C4-2B (cell line): Measurements from ENCODE around the gene AIP.
"Not testable (repeated sequence)": the region's sequence is repeated elsewhere in the genome, so short reads cannot be mapped to it uniquely, and the experiment has no call there.

Experiments
- H3K27ac ChIP-seq: fragments of 450-650 bp; 2 replicates; pipeline ENCODE4 v1.5.1; 2017
- CTCF ChIP-seq: fragments of 450-650 bp; conservative IDR thresholded peaks from 2 replicates; pipeline ENCODE4 v1.5.1; 2017; ENCODE audit warnings: mild to moderate bottlenecking
- ZFX ChIP-seq: fragments of 450-650 bp; IDR thresholded peaks from 2 replicates; pipeline ENCODE4 v1.6.1; 2017

AIP gene

DNA sequence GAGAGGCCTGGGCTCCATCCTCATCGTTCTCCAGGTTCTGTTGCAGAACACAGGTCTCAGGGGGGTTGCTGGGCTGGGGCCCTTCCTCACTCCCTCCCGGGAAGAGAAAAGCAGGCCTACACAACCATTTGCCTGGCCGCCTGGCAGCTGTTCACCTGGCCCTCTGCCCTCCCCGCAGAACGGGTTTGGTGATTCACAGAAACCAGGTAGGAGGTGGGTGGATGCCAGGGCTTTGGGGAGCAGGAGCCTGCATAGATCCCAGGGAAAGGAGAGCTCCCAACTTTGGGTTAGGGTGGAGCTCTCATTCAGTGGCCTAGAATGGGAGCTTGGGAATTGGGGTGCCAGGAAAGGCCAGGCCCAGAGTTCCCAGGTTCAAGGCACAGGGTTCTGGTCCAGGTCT lies 14.8 kb upstream of the AIP start:
- peak overlapping the region; percentile 97 for H3K27ac ChIP-seq
- TF ChIP-seq CTCF, result no peak
- TF ChIP-seq ZFX, result no peak

DNA sequence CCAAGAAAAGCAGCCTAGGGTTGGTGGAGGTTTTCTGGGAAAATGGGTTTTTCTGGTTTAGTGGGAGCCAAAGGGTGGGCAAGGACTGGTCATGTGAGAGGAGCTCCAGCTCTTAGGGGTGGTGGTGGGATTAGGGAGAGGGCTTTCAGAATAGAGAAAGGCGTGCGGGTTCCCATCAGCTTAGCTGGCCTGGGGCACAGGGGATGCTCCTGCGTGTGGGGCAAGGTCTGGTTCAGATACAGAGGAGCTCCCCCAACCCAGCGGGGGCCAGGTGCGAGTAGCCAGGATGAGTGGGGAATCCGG lies 14.4 kb upstream of the AIP start:
- H3K27ac ChIP-seq, result peak overlapping the region; percentile 97
- TF ChIP-seq ZFX, result no peak
- TF ChIP-seq CTCF, result no peak

DNA sequence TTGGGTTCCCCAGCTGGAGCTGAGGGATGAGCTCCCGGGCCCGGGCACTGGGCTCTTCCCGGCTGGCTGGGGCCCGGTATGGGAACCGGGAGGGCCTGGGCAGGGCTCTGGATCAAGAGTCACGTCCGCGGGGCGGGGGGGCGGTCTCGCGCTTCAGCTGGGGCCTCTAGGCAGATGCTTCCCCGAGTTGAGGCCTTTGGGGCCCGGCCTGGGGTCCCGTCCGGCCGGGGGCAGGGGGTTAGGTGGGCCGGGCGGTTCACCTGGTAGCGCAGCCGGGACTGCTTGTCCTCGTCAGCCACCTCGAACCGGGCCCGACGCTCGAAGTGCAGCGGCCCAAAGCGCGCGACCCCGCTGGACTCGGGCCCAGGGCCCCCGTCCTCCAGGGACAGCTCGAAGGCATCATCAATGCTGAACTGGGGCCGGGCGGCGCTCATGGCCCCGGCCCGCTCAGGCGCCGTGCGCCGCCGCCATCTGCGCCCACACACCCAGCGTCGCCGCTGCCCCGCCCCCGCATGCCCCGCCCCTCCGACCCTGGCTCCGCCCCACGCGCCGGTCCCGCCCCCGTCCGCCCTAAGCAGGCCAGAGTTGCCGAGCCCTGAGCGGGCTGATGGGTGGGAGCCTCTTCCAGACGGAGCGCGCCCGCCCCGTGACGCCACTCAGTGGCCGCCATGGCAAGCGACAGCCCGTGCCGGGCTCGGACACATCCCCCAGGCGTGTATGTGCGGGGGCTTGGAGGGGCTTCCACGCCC lies 13.9 kb upstream of the AIP start, which contains the start of gene TMEM134:
TSS of gene TMEM134 (minus strand) at position 493 of the 749 bp plus-strand sequence. CDS start at position 434, 59 bp downstream.
- peak within 1 kb of the TSS; percentile 97 for H3K27ac ChIP-seq
- TF ChIP-seq ZFX, result peak; percentile 81
- no peak; the same call in 1 of the 2 replicates for TF ChIP-seq CTCF

DNA sequence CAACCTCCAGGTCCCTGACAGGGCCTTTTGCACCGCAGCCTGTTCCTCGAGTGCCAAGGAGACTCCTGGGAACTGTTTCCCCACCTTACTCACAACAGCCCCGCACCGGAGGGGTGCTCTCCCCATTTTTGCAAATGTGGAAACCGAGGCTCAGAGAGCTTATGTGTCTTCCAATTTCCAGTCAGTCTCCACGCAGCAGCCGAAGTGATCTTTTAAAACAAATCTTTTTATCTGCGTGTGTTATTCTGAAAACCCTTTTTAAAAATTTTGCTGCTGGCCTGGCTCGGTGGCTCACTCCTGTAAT lies 13.4 kb upstream of the AIP start:
- no peak for TF ChIP-seq CTCF
- TF ChIP-seq ZFX, result no peak

DNA sequence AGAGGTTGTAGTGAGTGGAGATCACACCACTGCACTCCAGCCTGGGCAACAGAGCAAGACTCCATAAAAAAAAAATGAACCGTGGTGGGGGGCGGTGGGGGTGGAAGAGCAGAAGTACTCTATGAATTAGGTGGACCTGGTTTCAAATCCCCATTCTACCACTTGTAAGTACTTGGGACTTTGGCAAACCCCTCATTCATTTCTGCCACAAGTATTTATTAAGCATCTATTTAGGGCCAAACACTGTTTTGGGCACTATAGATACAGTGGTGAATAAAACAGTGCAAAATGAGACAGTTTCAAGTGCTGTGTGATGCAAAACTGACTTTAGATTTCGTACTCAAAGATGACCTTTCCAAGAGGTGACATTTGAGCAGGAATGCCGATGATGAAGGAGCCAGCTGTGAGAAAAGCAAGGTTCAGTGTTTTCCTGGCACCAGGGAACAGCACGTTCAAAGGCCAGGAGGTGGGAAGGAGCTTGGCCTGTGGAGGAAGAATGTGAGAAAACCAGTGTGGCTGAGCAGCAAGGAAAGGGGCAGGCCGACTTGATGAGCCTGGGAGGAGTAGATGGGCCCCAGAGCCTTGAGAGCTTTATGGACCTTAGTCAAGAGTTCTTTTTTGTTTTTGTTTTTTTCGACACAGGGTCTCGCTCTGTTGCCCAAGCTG lies 12.4 kb upstream of the AIP start:
- no peak overlapping the region for H3K27ac ChIP-seq

More for the DNA sequence above, 13.4 kb upstream of the AIP start:
- peak overlapping the region; percentile 97 for H3K27ac ChIP-seq

GRCh38 chr11:67472882-67473281 lies 9.9 kb upstream of the AIP start:
- no peak overlapping the region for H3K27ac ChIP-seq
- TF ChIP-seq CTCF, result no peak
- no peak for TF ChIP-seq ZFX

More for the DNA sequence above, 12.4 kb upstream of the AIP start:
- TF ChIP-seq CTCF (no peak), ZFX (no peak)

DNA sequence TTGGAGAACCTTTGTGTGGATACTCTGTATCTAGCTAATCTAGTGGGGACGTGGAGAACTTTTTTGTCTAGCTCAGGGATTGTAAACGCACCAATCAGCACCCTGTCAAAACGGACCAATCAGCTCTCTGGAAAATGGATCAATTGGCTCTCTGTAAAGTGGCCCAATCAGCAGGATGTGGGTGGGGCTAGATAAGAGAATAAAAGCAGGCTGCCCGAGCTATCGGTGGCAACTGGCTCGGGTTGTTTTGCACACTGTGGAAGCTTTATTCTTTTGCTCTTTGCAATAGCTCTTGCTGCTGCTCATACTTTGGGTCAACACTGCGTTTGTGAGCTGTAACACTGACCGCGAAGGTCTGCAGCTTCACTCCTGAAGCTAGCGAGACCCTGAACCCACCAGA lies 6.1 kb upstream of the AIP start:
- not testable (repeated sequence) for H3K27ac ChIP-seq

GRCh38 chr11:67477344-67478050 lies 5.3 kb upstream of the AIP start:
- not testable (repeated sequence) for H3K27ac ChIP-seq
